Calu3 (cell line): ENCODE measurements around the gene SAT1. TPM values are rescaled to one million over a fixed set of nuclear protein-coding genes. Genes with fewer than 3 reads are reported as not detected.

Experiments
- BruUV-seq: library from RNA; stranded (reverse); fragments of 400-500 nt; replicated peaks from 2 replicates; lab custom pipeline; 2021; lab: Mats Ljungman, UMichigan
- CTCF ChIA-PET: fragments of 300-600 bp; sonication (Branson Sonifier 250); formaldehyde crosslinking; loops from one replicate; lab custom pipeline; 2022; ENCODE audit warnings: antibody characterized with exemption; lab: Charles Lee
- DNase-seq: peaks from one replicate; pipeline ENCODE4 v3.0.0; 2022
- H3K27ac Mint-ChIP-seq: one replicate; pipeline ENCODE4 v1.8.0; 2022; ENCODE audit warnings: mixed read lengths; ENCODE audit not compliant: unreplicated experiment
- H3K27me3 Mint-ChIP-seq: one replicate; pipeline ENCODE4 v1.8.0; 2022; ENCODE audit warnings: mixed read lengths; ENCODE audit not compliant: unreplicated experiment
- H3K36me3 Mint-ChIP-seq: one replicate; pipeline ENCODE4 v1.8.0; 2022; ENCODE audit warnings: mild to moderate bottlenecking, moderate library complexity, mixed read lengths; ENCODE audit not compliant: insufficient read depth, unreplicated experiment
- H3K4me1 Mint-ChIP-seq: one replicate; pipeline ENCODE4 v1.8.0; 2022; ENCODE audit warnings: mild to moderate bottlenecking, low read depth, mixed read lengths; ENCODE audit not compliant: unreplicated experiment
- H3K4me3 Mint-ChIP-seq: one replicate; pipeline ENCODE4 v1.8.0; 2022; ENCODE audit warnings: mild to moderate bottlenecking, low read depth, moderate library complexity, mixed read lengths; ENCODE audit not compliant: unreplicated experiment
- H3K9me3 Mint-ChIP-seq: one replicate; pipeline ENCODE4 v1.8.0; 2022; ENCODE audit warnings: low read depth, mixed read lengths; ENCODE audit not compliant: unreplicated experiment
- intact Hi-C: fragments of 100-400 bp; cut with micrococcal nuclease; formaldehyde crosslinking; loops from one replicate; pipeline ENCODE4 v1.10.0; 2022; ENCODE audit not compliant: unreplicated experiment
- total RNA-seq: library from RNA; stranded (reverse); gene quantifications from 2 replicates; pipeline ENCODE4 v1.2.3, GENCODE V29; 2022
- TF ChIP-seq, protein P1 (sequence below): fragments of 200-600 bp; IDR thresholded peaks from one replicate; pipeline ENCODE4 v1.8.0; 2022; ENCODE audit warnings: antibody characterized with exemption; ENCODE audit not compliant: unreplicated experiment

The SAT1 gene
- total RNA-seq, 1 experiment from 2014 or later, result 426 TPM

DNA sequence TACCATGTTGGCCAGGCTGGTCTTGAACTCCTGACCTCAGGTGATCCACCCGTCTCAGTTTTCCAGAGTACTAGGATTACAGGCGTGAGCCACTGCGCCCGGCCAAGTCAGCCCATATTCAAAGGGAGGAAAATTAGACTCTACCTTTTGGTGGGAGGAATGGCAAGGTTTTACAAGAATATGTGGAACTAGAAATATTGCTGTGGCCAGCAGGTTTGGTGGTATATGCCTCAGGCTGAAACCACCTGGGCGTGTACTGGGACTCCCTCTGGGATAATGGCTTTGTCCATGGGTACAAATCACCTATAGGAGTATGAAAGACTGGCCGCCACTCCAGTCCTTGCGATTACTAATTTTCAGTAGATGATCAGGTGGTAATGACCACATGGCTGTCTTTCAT, 32.4 kb downstream of the SAT1 start:
- H3K9me3 Mint-ChIP-seq, result no peaks in the 10 kb centered on the region

DNA sequence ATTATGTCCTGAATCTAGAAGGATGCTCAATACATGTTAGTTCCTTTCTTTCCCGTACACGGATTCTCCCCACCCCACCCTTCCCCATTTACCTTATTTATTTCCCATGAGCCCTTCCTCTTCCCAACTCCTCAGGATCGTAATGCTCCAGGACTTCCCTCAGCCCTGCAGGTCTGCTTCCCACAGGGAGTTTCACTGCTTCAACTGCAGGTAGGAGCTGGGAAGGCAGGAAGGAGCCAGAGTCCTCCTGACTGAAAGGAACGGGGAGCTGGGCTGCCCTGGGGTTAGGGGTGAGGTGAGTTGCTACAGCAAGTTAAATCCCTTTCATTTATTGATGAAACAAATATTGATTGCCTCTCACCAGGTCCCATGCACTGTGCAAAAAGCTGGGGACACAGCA, 33.2 kb downstream of the SAT1 start:
- CTCF ChIA-PET, result interaction anchor here (0.7 kb wide), 1 partner anchor 55 kb away, joined by 6 read pairs; no protein-coding TSS in a partner anchor
- Mint-ChIP-seq H3K27ac (no peak overlapping the region), H3K4me3 (no peak overlapping the region), H3K9me3 (no peaks in the 10 kb centered on the region), H3K27me3 (no peaks in the 10 kb centered on the region), H3K36me3 (no peaks in the 10 kb centered on the region), H3K4me1 (no peaks in the 10 kb centered on the region)
- TF ChIP-seq, protein P1, sequence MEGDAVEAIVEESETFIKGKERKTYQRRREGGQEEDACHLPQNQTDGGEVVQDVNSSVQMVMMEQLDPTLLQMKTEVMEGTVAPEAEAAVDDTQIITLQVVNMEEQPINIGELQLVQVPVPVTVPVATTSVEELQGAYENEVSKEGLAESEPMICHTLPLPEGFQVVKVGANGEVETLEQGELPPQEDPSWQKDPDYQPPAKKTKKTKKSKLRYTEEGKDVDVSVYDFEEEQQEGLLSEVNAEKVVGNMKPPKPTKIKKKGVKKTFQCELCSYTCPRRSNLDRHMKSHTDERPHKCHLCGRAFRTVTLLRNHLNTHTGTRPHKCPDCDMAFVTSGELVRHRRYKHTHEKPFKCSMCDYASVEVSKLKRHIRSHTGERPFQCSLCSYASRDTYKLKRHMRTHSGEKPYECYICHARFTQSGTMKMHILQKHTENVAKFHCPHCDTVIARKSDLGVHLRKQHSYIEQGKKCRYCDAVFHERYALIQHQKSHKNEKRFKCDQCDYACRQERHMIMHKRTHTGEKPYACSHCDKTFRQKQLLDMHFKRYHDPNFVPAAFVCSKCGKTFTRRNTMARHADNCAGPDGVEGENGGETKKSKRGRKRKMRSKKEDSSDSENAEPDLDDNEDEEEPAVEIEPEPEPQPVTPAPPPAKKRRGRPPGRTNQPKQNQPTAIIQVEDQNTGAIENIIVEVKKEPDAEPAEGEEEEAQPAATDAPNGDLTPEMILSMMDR, result no peak
- no peak for DNase-seq
- BruUV-seq, result no TSS peak
- intact Hi-C loops, result no loop called here

More for the DNA sequence above, 32.4 kb downstream of the SAT1 start:
- H3K4me3 Mint-ChIP-seq, result no peak overlapping the region
- intact Hi-C loops, result no loop called here
- H3K36me3 Mint-ChIP-seq, result no peaks in the 10 kb centered on the region
- CTCF ChIA-PET, result no interaction called here
- H3K27ac Mint-ChIP-seq, result no peak overlapping the region
- H3K27me3 Mint-ChIP-seq, result no peaks in the 10 kb centered on the region
- no TSS peak for BruUV-seq
- TF ChIP-seq, protein P1, result no peak
- H3K4me1 Mint-ChIP-seq, result no peaks in the 10 kb centered on the region
- no peak for DNase-seq

DNA sequence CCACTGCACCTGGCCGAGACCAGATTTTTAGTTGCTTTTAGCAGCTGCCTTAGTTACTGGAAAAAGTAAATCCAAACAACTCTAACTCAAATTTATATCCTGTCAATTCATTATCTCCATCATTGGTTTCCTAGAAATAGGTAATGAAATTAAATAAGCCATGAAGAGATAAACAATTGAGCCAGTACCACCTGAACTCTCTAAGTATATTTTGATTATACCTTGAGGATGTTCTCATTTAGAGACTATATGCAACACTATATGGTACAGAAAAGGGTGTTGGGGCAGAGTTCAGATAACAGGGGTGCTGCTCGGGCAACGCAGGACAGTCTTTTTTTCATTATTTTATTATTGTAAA, 35.0 kb downstream of the SAT1 start:
- intact Hi-C loops, result no loop called here
- no peaks in the 10 kb centered on the region for H3K4me1 Mint-ChIP-seq
- CTCF ChIA-PET, result no interaction called here
- no peaks in the 10 kb centered on the region for H3K9me3 Mint-ChIP-seq
- no peaks in the 10 kb centered on the region for H3K36me3 Mint-ChIP-seq
- H3K27ac Mint-ChIP-seq, result no peak overlapping the region
- H3K27me3 Mint-ChIP-seq, result no peaks in the 10 kb centered on the region
- BruUV-seq, result no TSS peak
- H3K4me3 Mint-ChIP-seq, result no peak overlapping the region
- no peak for DNase-seq
- TF ChIP-seq, protein P1, result no peak

DNA sequence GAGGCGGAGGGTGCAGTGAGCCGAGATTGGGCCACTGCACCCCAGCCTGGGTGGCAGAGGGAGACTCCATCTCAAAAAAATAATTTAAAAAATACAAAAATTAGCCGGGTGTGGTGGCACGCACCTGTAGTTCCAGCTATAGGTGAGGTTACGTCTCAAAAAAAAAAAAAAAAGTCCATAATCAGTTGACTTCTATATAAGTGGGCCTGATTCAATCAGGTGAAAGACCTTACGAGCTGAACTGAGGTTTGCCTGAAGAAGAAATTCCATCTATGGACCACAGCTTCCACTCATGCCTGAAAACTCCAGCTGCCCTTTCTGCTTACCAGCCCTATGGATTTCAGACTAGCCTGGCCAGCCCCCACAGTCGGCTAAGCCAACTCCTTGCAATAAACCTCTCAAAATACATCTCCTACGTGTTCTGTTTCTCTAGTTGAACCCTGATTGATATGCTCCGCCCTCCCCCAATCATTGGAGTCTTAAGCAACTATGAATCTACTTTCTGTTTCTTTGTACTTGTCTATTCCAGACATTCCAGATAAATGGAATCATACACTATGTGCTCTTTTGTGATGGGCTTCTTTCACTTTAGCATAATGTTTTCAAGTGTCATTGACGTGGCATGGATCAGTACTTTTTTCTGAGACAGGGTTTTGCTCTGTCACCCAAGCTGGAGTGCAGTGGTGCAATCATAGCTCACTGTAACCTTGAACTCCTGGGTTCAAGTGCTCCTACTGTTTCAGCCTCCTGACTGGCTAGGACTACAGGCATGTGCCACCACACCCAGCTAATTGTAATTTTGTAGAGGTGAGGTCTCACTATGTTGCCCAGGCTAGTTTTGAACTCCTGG, 36.6 kb downstream of the SAT1 start:
- H3K4me1 Mint-ChIP-seq, result no peaks in the 10 kb centered on the region
- CTCF ChIA-PET, result interaction anchor here (0.7 to 1.1 kb wide), 3 partner anchors 22 to 38 kb away, joined by 3 read pairs; partner anchors contain the start of gene SAT1

More for the DNA sequence above, 36.6 kb downstream of the SAT1 start:
- H3K27ac Mint-ChIP-seq, result no peak overlapping the region
- intact Hi-C loops, result loop anchor here (5.0 kb wide), 1 partner anchor 32 kb away; no protein-coding TSS in a partner anchor
- H3K4me3 Mint-ChIP-seq, result no peak overlapping the region
- no peak for DNase-seq
- BruUV-seq, result no TSS peak
- no peaks in the 10 kb centered on the region for H3K27me3 Mint-ChIP-seq
- no peaks in the 10 kb centered on the region for H3K36me3 Mint-ChIP-seq
- H3K9me3 Mint-ChIP-seq, result no peaks in the 10 kb centered on the region
- TF ChIP-seq, protein P1, result no peak
